C4-2B (cell line): ENCODE data around the gene PRSS12.

Experiments used
- H3K27ac ChIP-seq: fragments of 450-650 bp; 2 replicates; pipeline ENCODE4 v1.5.1; 2017
- ZFX ChIP-seq: fragments of 450-650 bp; IDR thresholded peaks from 2 replicates; pipeline ENCODE4 v1.6.1; 2017
- TF ChIP-seq, protein P1 (sequence below): fragments of 450-650 bp; conservative IDR thresholded peaks from 2 replicates; pipeline ENCODE4 v1.5.1; 2017; ENCODE audit warnings: mild to moderate bottlenecking

PRSS12 gene

DNA sequence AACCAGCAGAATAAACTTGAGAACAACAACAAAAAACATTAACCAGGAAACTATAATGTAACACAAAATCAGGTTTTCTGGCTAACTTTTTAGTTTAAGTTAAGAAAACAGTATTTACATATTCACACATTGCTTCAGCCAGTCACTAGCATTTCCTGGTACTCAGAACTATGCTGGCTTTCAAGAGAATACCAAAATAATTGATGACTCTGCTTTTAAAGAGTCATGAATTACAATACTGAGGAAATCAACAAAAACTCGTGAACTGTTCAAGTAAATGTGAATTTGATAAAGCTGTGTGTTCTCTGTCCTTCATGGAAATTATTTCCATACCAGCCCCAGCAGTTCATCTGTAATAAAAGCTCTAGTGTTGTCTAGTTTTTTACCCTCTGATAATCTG is 27.4 kb downstream of the PRSS12 start:
- TF ChIP-seq, protein P1, sequence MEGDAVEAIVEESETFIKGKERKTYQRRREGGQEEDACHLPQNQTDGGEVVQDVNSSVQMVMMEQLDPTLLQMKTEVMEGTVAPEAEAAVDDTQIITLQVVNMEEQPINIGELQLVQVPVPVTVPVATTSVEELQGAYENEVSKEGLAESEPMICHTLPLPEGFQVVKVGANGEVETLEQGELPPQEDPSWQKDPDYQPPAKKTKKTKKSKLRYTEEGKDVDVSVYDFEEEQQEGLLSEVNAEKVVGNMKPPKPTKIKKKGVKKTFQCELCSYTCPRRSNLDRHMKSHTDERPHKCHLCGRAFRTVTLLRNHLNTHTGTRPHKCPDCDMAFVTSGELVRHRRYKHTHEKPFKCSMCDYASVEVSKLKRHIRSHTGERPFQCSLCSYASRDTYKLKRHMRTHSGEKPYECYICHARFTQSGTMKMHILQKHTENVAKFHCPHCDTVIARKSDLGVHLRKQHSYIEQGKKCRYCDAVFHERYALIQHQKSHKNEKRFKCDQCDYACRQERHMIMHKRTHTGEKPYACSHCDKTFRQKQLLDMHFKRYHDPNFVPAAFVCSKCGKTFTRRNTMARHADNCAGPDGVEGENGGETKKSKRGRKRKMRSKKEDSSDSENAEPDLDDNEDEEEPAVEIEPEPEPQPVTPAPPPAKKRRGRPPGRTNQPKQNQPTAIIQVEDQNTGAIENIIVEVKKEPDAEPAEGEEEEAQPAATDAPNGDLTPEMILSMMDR: no peak
- no peak for TF ChIP-seq ZFX
- H3K27ac ChIP-seq: no peak overlapping the region

DNA sequence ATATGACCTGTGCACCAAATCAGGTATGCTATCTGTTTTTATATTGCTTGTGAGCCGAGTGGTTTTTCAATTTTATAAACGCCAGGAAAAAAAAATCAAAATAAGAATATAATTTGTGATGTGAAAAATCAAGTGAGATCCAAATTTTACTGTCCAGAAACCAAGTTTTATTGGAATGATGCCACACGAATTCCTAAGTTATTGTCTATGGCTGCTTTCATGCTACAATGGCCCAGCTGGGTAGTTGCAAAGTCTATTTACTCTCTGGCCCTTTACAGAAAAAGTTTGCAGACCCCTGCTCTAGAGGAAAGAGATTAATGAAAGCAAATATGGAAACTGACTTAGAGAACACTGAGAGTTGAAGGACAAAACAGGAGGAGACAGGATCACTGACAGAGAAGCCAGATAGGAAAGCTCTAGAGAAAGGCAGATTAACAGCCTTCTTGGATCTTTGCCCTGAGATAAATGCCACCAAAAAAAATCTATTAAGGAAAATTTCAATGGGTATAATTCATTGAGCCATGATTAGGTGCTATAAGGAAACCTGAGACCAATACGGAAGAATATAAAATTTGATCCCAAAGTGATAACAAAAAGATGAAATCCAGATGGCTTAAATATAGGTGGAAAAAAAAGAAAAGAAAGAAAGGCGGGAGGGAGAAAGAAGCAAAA is 29.8 kb downstream of the PRSS12 start:
- no peak overlapping the region for H3K27ac ChIP-seq

GRCh38 chr4:118318931-118319330 is 33.9 kb downstream of the PRSS12 start:
- H3K27ac ChIP-seq: no peak overlapping the region
- TF ChIP-seq, protein P1: no peak
- TF ChIP-seq ZFX: no peak

More for the DNA sequence above, 29.8 kb downstream of the PRSS12 start:
- no peak for TF ChIP-seq ZFX
- TF ChIP-seq, protein P1: no peak

- TF ChIP-seq, protein P1: no peak
- TF ChIP-seq ZFX: no peak
- H3K27ac ChIP-seq: no peak overlapping the region
Measured at GRCh38 chr4:118317691-118318090, 35.1 kb downstream of the PRSS12 start.

DNA sequence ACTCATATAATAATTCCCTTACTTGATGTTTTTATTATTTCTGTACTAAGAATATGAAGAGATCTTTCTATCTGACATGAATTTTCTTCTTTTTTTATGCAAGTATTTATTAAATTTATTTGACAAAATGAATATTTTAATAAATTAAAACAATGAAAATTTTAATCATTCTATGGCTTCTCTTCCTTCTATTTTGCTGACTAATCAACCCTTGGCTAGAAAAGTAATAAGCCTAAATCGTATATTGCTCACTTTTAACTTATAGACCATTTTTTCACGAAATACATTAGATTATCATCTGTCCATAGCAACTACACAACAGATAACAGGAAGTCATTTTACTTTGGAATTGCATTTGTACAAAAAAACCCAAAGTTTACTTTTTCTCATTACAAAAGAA is 38.6 kb downstream of the PRSS12 start:
- H3K27ac ChIP-seq: no peak overlapping the region
- TF ChIP-seq, protein P1: no peak
- TF ChIP-seq ZFX: no peak

- H3K27ac ChIP-seq: no peak overlapping the region
- TF ChIP-seq, protein P1: no peak
- no peak for TF ChIP-seq ZFX
Measured at GRCh38 chr4:118313098-118313497, 39.7 kb downstream of the PRSS12 start.

DNA sequence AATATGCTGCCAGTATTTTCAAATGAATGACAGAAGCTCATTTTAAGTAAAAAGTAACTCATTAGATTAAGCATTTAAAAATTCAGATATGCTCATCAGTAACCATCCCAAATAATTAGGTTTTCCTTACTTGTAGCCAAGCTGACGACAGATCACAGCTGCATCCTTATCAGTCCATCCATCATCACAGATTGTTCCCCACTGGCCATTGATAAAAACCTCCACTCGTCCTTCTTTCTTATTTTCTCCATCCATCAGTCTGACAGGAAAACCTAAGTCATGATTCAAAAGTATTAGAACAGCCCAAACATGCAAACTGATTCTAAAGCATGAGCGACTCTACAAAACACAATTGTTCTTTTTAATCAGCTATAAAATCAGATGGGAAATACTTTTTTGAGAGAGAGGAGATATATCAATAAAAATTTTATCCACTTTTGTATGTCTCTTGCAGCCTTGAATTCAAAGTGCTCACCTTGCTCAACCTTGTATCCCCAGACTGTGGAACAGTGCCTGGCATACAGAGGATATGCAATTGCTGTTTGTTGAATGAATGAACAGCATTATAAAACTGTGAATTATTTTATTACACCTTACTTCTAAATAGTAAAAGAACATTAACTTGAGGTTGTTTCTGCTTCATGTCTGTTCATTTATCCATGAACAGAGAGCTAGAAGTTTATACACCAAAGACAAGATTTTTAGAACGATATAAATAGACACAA is 44.3 kb downstream of the PRSS12 start:
- H3K27ac ChIP-seq: no peak overlapping the region
- TF ChIP-seq, protein P1: no peak
- TF ChIP-seq ZFX: no peak
